GM18873 (cell line): Measurements from ENCODE around the gene IFT122.

Source experiments
- ATAC-seq: cut with Tn5 transposase; IDR thresholded peaks from one replicate; pipeline ENCODE4 v1.9.1; 2021; ENCODE audit warnings: mild to moderate bottlenecking, moderate library complexity, moderate number of reproducible peaks; ENCODE audit not compliant: unreplicated experiment, low FRiP score

IFT122 gene

GRCh38 chr3:129552287-129553050, 112.4 kb downstream of the IFT122 start:
- ATAC-seq = no peak

GRCh38 chr3:129553171-129553570, 113.1 kb downstream of the IFT122 start:
- no peak for ATAC-seq

GRCh38 chr3:129553719-129554118, 113.7 kb downstream of the IFT122 start:
- ATAC-seq = no peak

- ATAC-seq = no peak
Measured at GRCh38 chr3:129554356-129555152, 114.5 kb downstream of the IFT122 start.

GRCh38 chr3:129555153-129555550, 115.1 kb downstream of the IFT122 start:
- ATAC-seq = no peak

- ATAC-seq = no peak
Measured at GRCh38 chr3:129555616-129556357, 115.8 kb downstream of the IFT122 start.

- ATAC-seq = no peak
Measured at GRCh38 chr3:129556358-129556695, 116.3 kb downstream of the IFT122 start.

- ATAC-seq = no peak
Measured at GRCh38 chr3:129556890-129557547, 117.0 kb downstream of the IFT122 start.

GRCh38 chr3:129557548-129557894, 117.5 kb downstream of the IFT122 start:
- no peak for ATAC-seq

GRCh38 chr3:129558081-129558771, 118.2 kb downstream of the IFT122 start:
- ATAC-seq = no peak

- no peak for ATAC-seq
Measured at GRCh38 chr3:129558772-129559564, 118.9 kb downstream of the IFT122 start.

- no peak for ATAC-seq
Measured at GRCh38 chr3:129559565-129560079, 119.6 kb downstream of the IFT122 start.

GRCh38 chr3:129560269-129560787, 120.3 kb downstream of the IFT122 start:
- no peak for ATAC-seq

- ATAC-seq = no peak
Measured at GRCh38 chr3:129560911-129561594, 121.0 kb downstream of the IFT122 start.

GRCh38 chr3:129561619-129562248, 121.7 kb downstream of the IFT122 start:
- ATAC-seq = no peak

- no peak for ATAC-seq
Measured at GRCh38 chr3:129562803-129563202, 122.8 kb downstream of the IFT122 start.

- no peak for ATAC-seq
Measured at GRCh38 chr3:129563332-129563731, 123.3 kb downstream of the IFT122 start.
